ENCODE data around the gene XPO6.

Gene XPO6

DNA sequence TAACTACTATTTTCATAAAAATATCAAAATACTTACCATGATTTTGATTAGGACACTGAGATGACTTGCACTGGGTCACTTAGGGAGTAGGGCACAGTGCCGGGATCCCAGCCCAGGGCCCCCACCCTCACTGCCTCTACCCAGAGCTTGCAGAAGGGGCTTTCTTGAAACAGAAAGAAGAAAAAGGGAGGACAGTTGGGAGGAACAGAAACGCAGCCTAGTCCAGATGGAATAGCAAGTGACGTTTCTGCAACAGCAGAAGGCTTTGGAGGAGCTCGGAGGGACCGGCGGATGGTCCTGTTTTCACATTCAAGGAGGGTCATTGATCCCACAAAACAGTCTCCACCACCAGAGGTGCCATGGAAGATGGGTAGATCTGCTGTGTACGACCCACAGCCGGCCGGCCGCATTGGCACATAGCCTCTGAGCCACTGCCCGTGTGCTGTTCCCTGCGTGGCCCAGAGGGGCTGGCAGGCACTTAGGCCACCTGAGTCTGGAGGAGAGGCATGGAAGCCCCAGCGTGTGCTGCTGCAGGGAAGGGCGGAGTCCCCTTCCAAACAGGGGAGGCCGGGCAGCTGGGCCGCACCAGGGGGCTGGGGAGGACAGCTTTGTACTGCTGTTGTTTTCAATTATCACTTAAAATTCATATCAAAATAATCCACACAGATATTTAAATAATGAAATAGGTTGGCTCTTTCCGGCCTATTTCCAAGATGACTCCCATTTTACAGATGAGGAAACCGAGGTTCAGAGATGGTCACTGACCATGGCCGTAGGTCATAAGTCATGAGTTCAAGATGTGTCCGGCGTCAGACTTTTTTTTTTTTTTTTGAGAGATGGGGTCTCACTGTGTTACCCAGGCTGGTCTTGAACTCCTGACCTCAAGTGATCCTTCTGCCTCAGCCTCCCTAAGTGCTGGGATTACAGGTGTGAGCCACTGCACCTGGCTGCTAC lies 125.3 kb downstream of the XPO6 start:
- DNase-seq = no peak
- TF ChIP-seq, protein P1, sequence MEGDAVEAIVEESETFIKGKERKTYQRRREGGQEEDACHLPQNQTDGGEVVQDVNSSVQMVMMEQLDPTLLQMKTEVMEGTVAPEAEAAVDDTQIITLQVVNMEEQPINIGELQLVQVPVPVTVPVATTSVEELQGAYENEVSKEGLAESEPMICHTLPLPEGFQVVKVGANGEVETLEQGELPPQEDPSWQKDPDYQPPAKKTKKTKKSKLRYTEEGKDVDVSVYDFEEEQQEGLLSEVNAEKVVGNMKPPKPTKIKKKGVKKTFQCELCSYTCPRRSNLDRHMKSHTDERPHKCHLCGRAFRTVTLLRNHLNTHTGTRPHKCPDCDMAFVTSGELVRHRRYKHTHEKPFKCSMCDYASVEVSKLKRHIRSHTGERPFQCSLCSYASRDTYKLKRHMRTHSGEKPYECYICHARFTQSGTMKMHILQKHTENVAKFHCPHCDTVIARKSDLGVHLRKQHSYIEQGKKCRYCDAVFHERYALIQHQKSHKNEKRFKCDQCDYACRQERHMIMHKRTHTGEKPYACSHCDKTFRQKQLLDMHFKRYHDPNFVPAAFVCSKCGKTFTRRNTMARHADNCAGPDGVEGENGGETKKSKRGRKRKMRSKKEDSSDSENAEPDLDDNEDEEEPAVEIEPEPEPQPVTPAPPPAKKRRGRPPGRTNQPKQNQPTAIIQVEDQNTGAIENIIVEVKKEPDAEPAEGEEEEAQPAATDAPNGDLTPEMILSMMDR (IDR thresholded peaks at IDR 0.05; ENCODE audit: low read depth, low read length, missing control alignments) = no peak
- H3K27ac ChIP-seq = no peak overlapping the region
- no peaks in the 10 kb centered on the region for H3K36me3 ChIP-seq (replicated peaks)
- in situ Hi-C loops (cut with HindIII; ENCODE audit: low pct_ligation_motif_present, low sequenced_read_pairs) = no loop called here
- no peaks in the 10 kb centered on the region for H3K27me3 ChIP-seq (replicated peaks)
- H3K4me3 ChIP-seq (ENCODE audit: low read depth, low read length) = no peak overlapping the region

DNA sequence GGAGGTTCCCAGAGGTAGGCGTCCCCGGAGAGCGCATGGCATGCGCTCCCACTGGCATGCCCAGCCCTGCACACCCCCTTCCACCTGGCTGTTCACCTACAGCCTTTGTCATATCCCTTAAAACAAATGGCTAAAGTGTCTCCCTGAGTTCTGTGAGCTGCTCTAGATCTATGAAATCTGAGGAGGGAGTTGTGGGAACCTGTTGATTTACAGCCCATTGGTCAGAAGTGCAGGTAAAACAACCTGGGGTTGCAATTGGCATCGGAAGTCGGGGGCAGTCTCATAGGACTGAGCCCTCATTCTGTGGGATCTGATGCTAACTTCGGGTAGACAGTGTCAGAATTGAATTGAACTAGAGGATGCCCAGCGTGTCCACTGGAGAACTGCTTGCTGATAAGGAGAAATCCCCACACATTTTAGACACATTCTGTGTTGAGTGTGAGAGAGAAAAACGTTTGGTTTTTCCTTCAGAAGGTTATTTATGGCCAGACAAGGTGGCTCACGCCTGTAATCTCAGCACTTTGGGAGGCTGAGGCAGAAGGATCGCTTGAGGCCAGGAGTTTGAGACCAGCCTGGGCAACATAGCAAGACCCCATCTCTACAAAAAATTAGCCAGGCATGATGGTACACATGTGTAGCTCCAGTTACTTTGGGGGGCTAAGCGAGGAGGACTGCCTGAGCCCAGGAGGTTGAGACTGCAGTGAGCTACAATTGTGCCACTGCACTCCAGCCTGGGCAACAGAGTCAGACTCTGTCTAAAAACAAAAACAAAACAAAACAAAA lies 126.2 kb downstream of the XPO6 start:
- in situ Hi-C loops (cut with HindIII; ENCODE audit: low pct_ligation_motif_present, low sequenced_read_pairs) = no loop called here
- H3K27ac ChIP-seq = no peak overlapping the region
- no peak overlapping the region for H3K4me3 ChIP-seq (ENCODE audit: low read depth, low read length)
- no peak for DNase-seq
- H3K36me3 ChIP-seq (replicated peaks) = no peaks in the 10 kb centered on the region
- TF ChIP-seq, protein P1 (IDR thresholded peaks at IDR 0.05; ENCODE audit: low read depth, low read length, missing control alignments) = no peak
- H3K27me3 ChIP-seq (replicated peaks) = no peaks in the 10 kb centered on the region

DNA sequence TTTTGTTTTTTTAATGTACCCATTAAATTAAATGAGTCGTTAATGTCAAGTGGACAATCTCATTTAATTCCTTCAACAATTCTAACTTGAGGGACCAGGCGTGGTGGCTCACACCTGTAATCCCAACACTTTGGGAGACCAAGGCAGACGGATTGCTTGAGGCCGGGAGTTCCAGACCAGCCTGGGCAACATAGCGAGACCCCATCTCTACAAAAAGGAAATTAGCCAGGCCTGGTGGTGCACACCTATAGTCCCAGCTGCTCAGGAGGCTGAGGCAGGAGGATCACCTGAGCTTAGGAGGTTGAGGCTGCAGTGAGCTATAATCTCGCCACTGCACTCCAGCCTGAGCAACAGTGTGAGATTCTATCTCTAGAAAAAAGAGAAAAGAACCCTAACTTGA lies 127.6 kb downstream of the XPO6 start:
- Histone ChIP-seq H3K27ac (no peak overlapping the region), H3K4me3 (ENCODE audit: low read depth, low read length) (no peak overlapping the region), H3K36me3 (replicated peaks) (no peaks in the 10 kb centered on the region), H3K27me3 (replicated peaks) (no peaks in the 10 kb centered on the region)
- TF ChIP-seq, protein P1 (IDR thresholded peaks at IDR 0.05; ENCODE audit: low read depth, low read length, missing control alignments) = no peak
- in situ Hi-C loops (cut with HindIII; ENCODE audit: low pct_ligation_motif_present, low sequenced_read_pairs) = no loop called here
- no peak for DNase-seq

DNA sequence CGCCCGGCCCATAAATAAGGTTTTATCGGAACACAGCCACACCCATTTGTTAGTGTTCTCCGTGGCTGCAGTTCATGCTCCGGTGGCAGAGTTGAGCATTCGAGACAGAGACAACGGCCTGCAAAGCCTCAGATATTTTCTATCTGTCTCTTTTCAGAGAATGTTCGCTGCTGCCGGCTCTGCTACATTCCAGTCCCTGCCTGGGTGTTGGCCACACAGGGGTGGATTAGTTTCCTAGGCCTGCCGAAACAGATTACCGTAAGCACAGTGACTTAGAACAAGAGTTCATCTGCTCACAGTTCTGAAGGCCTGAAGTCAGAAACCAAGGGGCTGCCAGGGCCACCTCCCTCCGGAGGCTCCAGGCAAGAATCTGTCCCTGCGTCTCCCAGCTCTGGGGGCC lies 129.1 kb downstream of the XPO6 start:
- TF ChIP-seq, protein P1 (IDR thresholded peaks at IDR 0.05; ENCODE audit: low read depth, low read length, missing control alignments) = no peak
- Histone ChIP-seq H3K36me3 (replicated peaks) (no peaks in the 10 kb centered on the region), H3K4me3 (ENCODE audit: low read depth, low read length) (no peak overlapping the region), H3K27me3 (replicated peaks) (no peaks in the 10 kb centered on the region), H3K27ac (no peak overlapping the region)
- DNase-seq = no peak
- in situ Hi-C loops (cut with HindIII; ENCODE audit: low pct_ligation_motif_present, low sequenced_read_pairs) = no loop called here

DNA sequence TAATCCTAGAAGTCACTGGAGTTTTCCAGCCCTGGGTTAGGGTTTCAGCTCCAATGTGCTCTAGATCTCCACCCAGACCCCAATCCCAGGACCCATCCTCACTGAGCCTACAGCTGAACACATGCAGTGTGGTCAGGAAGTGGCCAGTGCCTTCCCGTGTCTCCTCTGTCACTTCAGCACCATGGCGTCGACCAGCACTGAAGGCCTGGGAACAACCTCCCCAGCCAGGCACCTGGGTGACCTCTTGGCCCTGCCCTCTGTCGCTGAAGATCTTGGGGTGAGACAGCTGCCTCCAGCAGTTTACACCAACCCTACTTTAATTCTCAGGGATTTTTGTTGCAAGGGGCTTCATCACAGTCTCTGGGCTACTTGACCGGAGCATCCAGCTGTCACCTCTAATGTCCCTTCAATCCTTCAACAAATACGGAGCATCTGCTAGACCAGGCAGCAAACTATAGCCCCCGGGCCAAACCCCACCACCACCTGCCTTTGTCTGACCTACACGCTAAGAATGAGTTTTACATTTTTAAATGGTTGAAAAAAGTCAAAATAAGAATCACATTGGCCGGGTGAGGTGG lies 130.3 kb downstream of the XPO6 start:
- TF ChIP-seq, protein P1 (IDR thresholded peaks at IDR 0.05; ENCODE audit: low read depth, low read length, missing control alignments) = no peak
- no peak for DNase-seq
- Histone ChIP-seq H3K27me3 (replicated peaks) (no peaks in the 10 kb centered on the region), H3K27ac (no peak overlapping the region), H3K36me3 (replicated peaks) (no peaks in the 10 kb centered on the region), H3K4me3 (ENCODE audit: low read depth, low read length) (no peak overlapping the region)
- in situ Hi-C loops (cut with HindIII; ENCODE audit: low pct_ligation_motif_present, low sequenced_read_pairs) = no loop called here

Measured in brain microvascular endothelial cell (primary cell).